ENCODE results near the gene OOSP3. TPM values are rescaled to one million over a fixed set of nuclear protein-coding genes. Genes with fewer than 3 reads are reported as not detected.
"Not testable (repeated sequence)": the region's sequence is repeated elsewhere in the genome, so short reads cannot be mapped to it uniquely, and the experiment has no call there.

The OOSP3 gene
- total RNA-seq, 1 donor from 2014 or later = not detected

GRCh38 chr11:59845399-59845798 lies 33.2 kb upstream of the OOSP3 start, which contains the start of gene CBLIF:
Gene CBLIF, minus strand, starts transcription at chr11:59845499. Its CDS starts 46 bp downstream, at chr11:59845453.
- Histone ChIP-seq H3K36me3 (ENCODE audit: control insufficient read depth, insufficient read depth, low read length) (no peaks in the 10 kb centered on the region), H3K4me3 (ENCODE audit: low read depth, low read length) (no peak within 1 kb of the TSS), H3K27me3 (ENCODE audit: control insufficient read depth, insufficient read depth, low read length) (no peaks in the 10 kb centered on the region)
- no peak for TF ChIP-seq CTCF (IDR thresholded peaks at IDR 0.05; ENCODE audit: insufficient read depth, low read length, severe bottlenecking)
- FAIRE-seq (no peak), DNase-seq (ENCODE audit: low read depth) (no peak)

DNA sequence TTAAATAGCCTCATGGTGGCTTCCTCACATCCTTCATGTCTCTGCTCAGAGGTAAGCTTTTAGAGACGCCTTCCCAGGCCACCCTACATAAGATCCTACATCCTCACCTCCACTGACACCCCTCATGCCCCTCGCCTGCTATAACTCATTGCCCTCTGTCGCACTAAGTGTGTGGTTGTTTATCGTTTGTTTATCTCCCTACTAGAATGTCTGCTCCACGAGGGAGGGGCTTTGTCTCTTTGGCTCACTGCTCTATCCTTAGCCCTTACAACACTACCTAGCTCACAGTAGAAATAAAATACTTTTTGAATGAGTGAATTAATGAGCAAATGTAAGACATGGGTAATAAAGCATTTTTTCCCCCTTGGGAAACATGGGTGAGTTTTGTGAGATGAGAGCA lies 32.0 kb upstream of the OOSP3 start:
- TF ChIP-seq CTCF (IDR thresholded peaks at IDR 0.05; ENCODE audit: insufficient read depth, low read length, severe bottlenecking) = no peak
- DNase-seq (ENCODE audit: low read depth) (no peak), FAIRE-seq (no peak)
- no peaks in the 10 kb centered on the region for H3K27me3 ChIP-seq (ENCODE audit: control insufficient read depth, insufficient read depth, low read length)
- no peaks in the 10 kb centered on the region for H3K36me3 ChIP-seq (ENCODE audit: control insufficient read depth, insufficient read depth, low read length)
- H3K4me3 ChIP-seq (ENCODE audit: low read depth, low read length) = no peak overlapping the region

DNA sequence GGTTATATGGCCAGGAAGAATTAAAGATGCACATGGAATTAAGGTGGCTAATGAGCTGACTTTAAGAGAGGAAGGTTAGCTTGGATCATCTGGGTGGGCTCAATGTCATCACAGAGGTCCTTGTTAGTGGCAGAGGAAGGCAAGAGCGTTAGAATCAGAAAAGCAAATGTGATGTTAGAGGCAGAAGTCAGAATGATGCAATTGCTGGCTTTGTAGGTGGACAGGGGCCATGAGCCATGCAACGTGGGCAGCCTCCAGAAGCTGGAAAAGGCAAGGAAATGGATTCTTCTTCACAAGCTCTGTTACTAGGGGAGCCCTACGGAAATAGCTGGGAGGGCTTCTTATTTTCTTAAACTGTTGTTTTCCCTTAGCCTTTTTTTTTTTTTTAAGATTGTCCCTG lies 31.0 kb upstream of the OOSP3 start:
- H3K27me3 ChIP-seq (ENCODE audit: control insufficient read depth, insufficient read depth, low read length) = no peaks in the 10 kb centered on the region
- DNase-seq (ENCODE audit: low read depth) (no peak), FAIRE-seq (no peak)
- no peaks in the 10 kb centered on the region for H3K36me3 ChIP-seq (ENCODE audit: control insufficient read depth, insufficient read depth, low read length)
- no peak for TF ChIP-seq CTCF (IDR thresholded peaks at IDR 0.05; ENCODE audit: insufficient read depth, low read length, severe bottlenecking)
- H3K4me3 ChIP-seq (ENCODE audit: low read depth, low read length) = no peak overlapping the region

GRCh38 chr11:59848439-59848838 lies 30.1 kb upstream of the OOSP3 start:
- not testable (repeated sequence) for H3K4me3 ChIP-seq (ENCODE audit: low read depth, low read length); H3K27me3 ChIP-seq (ENCODE audit: control insufficient read depth, insufficient read depth, low read length); FAIRE-seq; DNase-seq (ENCODE audit: low read depth); H3K36me3 ChIP-seq (ENCODE audit: control insufficient read depth, insufficient read depth, low read length)

DNA sequence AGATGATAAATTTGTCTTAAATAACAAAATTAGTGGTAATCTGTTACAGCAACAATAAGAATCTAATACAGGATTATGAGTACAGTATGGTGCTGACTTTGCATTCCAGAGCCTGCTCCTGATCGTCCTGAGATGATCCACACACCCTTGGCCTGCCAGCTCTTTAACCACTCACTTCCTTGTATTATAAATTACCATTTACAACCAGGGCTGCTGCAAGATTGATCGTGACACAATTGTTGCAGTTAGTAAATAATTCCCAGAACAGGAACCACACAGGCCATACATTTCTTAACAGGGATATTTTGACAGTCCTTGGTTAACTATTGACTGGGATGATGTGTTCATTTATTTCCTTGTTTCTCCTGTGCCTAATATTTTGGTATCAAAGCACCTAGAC lies 29.5 kb upstream of the OOSP3 start:
- H3K36me3 ChIP-seq (ENCODE audit: control insufficient read depth, insufficient read depth, low read length) = no peaks in the 10 kb centered on the region
- FAIRE-seq (no peak), DNase-seq (ENCODE audit: low read depth) (no peak)
- no peaks in the 10 kb centered on the region for H3K27me3 ChIP-seq (ENCODE audit: control insufficient read depth, insufficient read depth, low read length)
- TF ChIP-seq CTCF (IDR thresholded peaks at IDR 0.05; ENCODE audit: insufficient read depth, low read length, severe bottlenecking) = no peak
- H3K4me3 ChIP-seq (ENCODE audit: low read depth, low read length) = no peak overlapping the region

- H3K4me3 ChIP-seq (ENCODE audit: low read depth, low read length); H3K36me3 ChIP-seq (ENCODE audit: control insufficient read depth, insufficient read depth, low read length); DNase-seq (ENCODE audit: low read depth); FAIRE-seq; H3K27me3 ChIP-seq (ENCODE audit: control insufficient read depth, insufficient read depth, low read length): not testable (repeated sequence)
Measured at GRCh38 chr11:59849551-59849950, 29.0 kb upstream of the OOSP3 start.

DNA sequence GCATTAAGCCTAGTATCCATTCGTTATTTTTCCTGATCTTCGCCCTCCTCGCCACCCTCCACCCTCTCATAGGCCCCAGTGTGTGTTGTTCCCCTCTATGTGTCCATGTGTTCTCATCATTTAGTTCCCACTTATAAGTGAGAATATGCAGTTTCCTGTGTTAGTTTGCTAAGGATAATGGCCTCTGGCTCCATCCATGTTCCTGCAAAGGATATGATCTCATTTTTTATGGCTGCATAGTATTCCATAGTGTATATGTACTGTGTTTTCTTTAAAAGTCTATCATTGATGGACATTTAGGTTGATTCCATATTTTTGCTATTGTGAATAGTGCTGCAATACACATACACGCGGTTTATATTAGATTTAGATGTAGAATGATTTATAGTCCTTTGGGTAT lies 27.2 kb upstream of the OOSP3 start:
- not testable (repeated sequence) for H3K4me3 ChIP-seq (ENCODE audit: low read depth, low read length); FAIRE-seq; H3K36me3 ChIP-seq (ENCODE audit: control insufficient read depth, insufficient read depth, low read length); H3K27me3 ChIP-seq (ENCODE audit: control insufficient read depth, insufficient read depth, low read length); DNase-seq (ENCODE audit: low read depth)

Data from bronchial epithelial cell (primary cell).